WTC11 (cell line): ENCODE measurements around the gene GSTA3. TPM values are rescaled to one million over a fixed set of nuclear protein-coding genes. Genes with fewer than 3 reads are reported as not detected.
"Not testable (repeated sequence)": the region's sequence is repeated elsewhere in the genome, so short reads cannot be mapped to it uniquely, and the experiment has no call there.

Experiments used
- ATAC-seq: fragments of 200-7000 bp; cut with Tn5 transposase; 2 replicates; pipeline ENCODE4 v1.10.0; 2021; ENCODE audit warnings: mild to moderate bottlenecking, moderate library complexity
- CTCF ChIA-PET: fragments of 300-600 bp; sonication (Branson Sonifier 250); formaldehyde crosslinking; loops from one replicate; lab custom pipeline; 2021; ENCODE audit warnings: antibody characterized with exemption; lab: Charles Lee
- POLR2A ChIA-PET: fragments of 350-600 bp; sonication (Branson Sonifier 250); formaldehyde crosslinking; loops from one replicate; lab custom pipeline; 2021; ENCODE audit warnings: antibody characterized with exemption; lab: Charles Lee
- DNase-seq: peaks from one replicate; pipeline ENCODE4 v3.0.0; 2021; ENCODE audit warnings: low spot score
- H3K27ac Mint-ChIP-seq: 2 replicates; pipeline ENCODE4 v1.8.0; 2021; ENCODE audit warnings: mixed read lengths
- H3K27me3 Mint-ChIP-seq: 2 replicates; pipeline ENCODE4 v1.8.0; 2021; ENCODE audit warnings: low read depth, mild to moderate bottlenecking, moderate library complexity, mixed read lengths
- H3K36me3 Mint-ChIP-seq: 2 replicates; pipeline ENCODE4 v1.8.0; 2021; ENCODE audit warnings: mixed read lengths
- H3K4me1 Mint-ChIP-seq: 2 replicates; pipeline ENCODE4 v1.8.0; 2022; ENCODE audit warnings: mixed read lengths
- H3K4me3 Mint-ChIP-seq: 2 replicates; pipeline ENCODE4 v1.8.0; 2021; ENCODE audit warnings: mild to moderate bottlenecking, moderate library complexity, mixed read lengths
- H3K9me3 Mint-ChIP-seq: 2 replicates; pipeline ENCODE4 v1.8.0; 2021; ENCODE audit warnings: mixed read lengths
- CBFB ChIP-seq: sonication (generic); formaldehyde crosslinking; IDR thresholded peaks from 2 replicates; pipeline ENCODE4 v1.8.1; 2022; ENCODE audit warnings: mild to moderate bottlenecking, low read depth, missing genetic modification reagents
- CDX4 ChIP-seq: fragments of 250-450 bp; sonication (Bioruptor Pico); IDR thresholded peaks from 2 replicates; pipeline ENCODE4 v1.9.0; 2021; ENCODE audit warnings: moderate library complexity, mild to moderate bottlenecking, inconsistent platforms, borderline replicate concordance
- E2F1 ChIP-seq: sonication (generic); formaldehyde crosslinking; IDR thresholded peaks from 2 replicates; pipeline ENCODE4 v1.8.0; 2022; ENCODE audit warnings: mild to moderate bottlenecking, missing genetic modification reagents
- ELF4 ChIP-seq: sonication (generic); formaldehyde crosslinking; IDR thresholded peaks from 2 replicates; pipeline ENCODE4 v1.8.1; 2022; ENCODE audit warnings: low read depth, mild to moderate bottlenecking, moderate library complexity, missing genetic modification reagents
- ERG ChIP-seq: fragments of 250-450 bp; sonication (Bioruptor Pico); IDR thresholded peaks from 2 replicates; pipeline ENCODE4 v1.8.0; 2021; ENCODE audit warnings: mild to moderate bottlenecking
- ESRRA ChIP-seq: sonication (generic); formaldehyde crosslinking; IDR thresholded peaks from 2 replicates; pipeline ENCODE4 v1.8.1; 2022; ENCODE audit warnings: mild to moderate bottlenecking, missing genetic modification reagents, borderline replicate concordance
- GRHL2 ChIP-seq: fragments of 250-450 bp; sonication (Bioruptor Pico); IDR thresholded peaks from 2 replicates; pipeline ENCODE4 v1.8.0; 2022; ENCODE audit warnings: mild to moderate bottlenecking, moderate library complexity; ENCODE audit not compliant: insufficient replicate concordance, severe bottlenecking
- HMGXB4 ChIP-seq: sonication (generic); formaldehyde crosslinking; IDR thresholded peaks from 2 replicates; pipeline ENCODE4 v1.8.1; 2023; ENCODE audit warnings: mild to moderate bottlenecking, moderate library complexity, missing genetic modification reagents
- JUN ChIP-seq: sonication (generic); formaldehyde crosslinking; IDR thresholded peaks from 2 replicates; pipeline ENCODE4 v1.8.0; 2023; ENCODE audit warnings: mild to moderate bottlenecking, missing genetic modification reagents
- MAX ChIP-seq: sonication (generic); formaldehyde crosslinking; IDR thresholded peaks from 2 replicates; pipeline ENCODE4 v1.8.0; 2022; ENCODE audit warnings: mild to moderate bottlenecking, missing genetic modification reagents
- NR2C2 ChIP-seq: sonication (generic); formaldehyde crosslinking; IDR thresholded peaks from 2 replicates; pipeline ENCODE4 v1.8.0; 2022; ENCODE audit warnings: mild to moderate bottlenecking, missing genetic modification reagents
- RORB ChIP-seq: fragments of 250-450 bp; sonication (Bioruptor Pico); IDR thresholded peaks from 2 replicates; pipeline ENCODE4 v1.9.0; 2021; ENCODE audit warnings: mild to moderate bottlenecking
- TEAD1 ChIP-seq: sonication (generic); formaldehyde crosslinking; IDR thresholded peaks from 2 replicates; pipeline ENCODE4 v1.8.0; 2022; ENCODE audit warnings: mild to moderate bottlenecking, missing genetic modification reagents
- USF1 ChIP-seq: sonication (generic); formaldehyde crosslinking; IDR thresholded peaks from 2 replicates; pipeline ENCODE4 v1.8.0; 2022; ENCODE audit warnings: mild to moderate bottlenecking, missing genetic modification reagents
- USF2 ChIP-seq: sonication (generic); formaldehyde crosslinking; IDR thresholded peaks from 2 replicates; pipeline ENCODE4 v1.8.1; 2023; ENCODE audit warnings: mild to moderate bottlenecking, missing genetic modification reagents, moderate library complexity
- ZNF138 ChIP-seq: sonication (generic); formaldehyde crosslinking; conservative IDR thresholded peaks from 2 replicates; pipeline ENCODE4 v1.8.1; 2022; ENCODE audit warnings: mild to moderate bottlenecking, moderate library complexity, missing genetic modification reagents
- ZNF219 ChIP-seq: sonication (generic); formaldehyde crosslinking; IDR thresholded peaks from 2 replicates; pipeline ENCODE4 v1.8.0; 2023; ENCODE audit warnings: missing genetic modification reagents, mild to moderate bottlenecking, borderline replicate concordance
- total RNA-seq: library from RNA; stranded (reverse); gene quantifications from 3 replicates; pipeline ENCODE4 v1.2.3, GENCODE V29; 2021

The GSTA3 gene
- total RNA-seq, 1 experiment from 2014 or later = not detected

GRCh38 chr6:52900536-52900935 lies 9.0 kb downstream of the GSTA3 start:
- H3K4me3 Mint-ChIP-seq = no peak overlapping the region
- TF ChIP-seq MAX (CRISPR knock-in tag) (no peak), GRHL2 (CRISPR knock-in tag) (no peak), ERG (CRISPR knock-in tag) (no peak), ELF4 (CRISPR knock-in tag) (no peak), USF1 (CRISPR knock-in tag) (no peak), ESRRA (CRISPR knock-in tag) (no peak), HMGXB4 (CRISPR knock-in tag) (no peak), CDX4 (CRISPR knock-in tag) (no peak), NR2C2 (CRISPR knock-in tag) (no peak), TEAD1 (CRISPR knock-in tag) (no peak), CBFB (CRISPR knock-in tag) (no peak), E2F1 (CRISPR knock-in tag) (no peak), JUN (no peak), USF2 (no peak), ZNF138 (CRISPR knock-in tag) (no peak), ZNF219 (no peak), RORB (no peak)
- ATAC-seq = no peak
- H3K4me1 Mint-ChIP-seq = peaks cover 8% of the 10 kb centered on the region
- POLR2A ChIA-PET = no interaction called here
- CTCF ChIA-PET = no interaction called here
- peaks cover 5% of the 10 kb centered on the region; the same call in 1 of the 2 replicates for H3K27me3 Mint-ChIP-seq
- H3K9me3 Mint-ChIP-seq = peaks cover 13% of the 10 kb centered on the region
- H3K36me3 Mint-ChIP-seq = peaks cover 5% of the 10 kb centered on the region; the same call in 1 of the 2 replicates
- no peak overlapping the region for H3K27ac Mint-ChIP-seq
- DNase-seq = no peak

GRCh38 chr6:52895790-52896189 lies 13.7 kb downstream of the GSTA3 start:
- CTCF ChIA-PET = interaction anchor here (1.3 kb wide), 1 partner anchor 13 kb away, joined by 3 read pairs; no protein-coding TSS in a partner anchor
- H3K4me3 Mint-ChIP-seq, H3K27me3 Mint-ChIP-seq, H3K36me3 Mint-ChIP-seq, H3K27ac Mint-ChIP-seq, DNase-seq, POLR2A ChIA-PET: not testable (repeated sequence)
- ATAC-seq = peak; percentile 63
- Mint-ChIP-seq H3K9me3 (peaks cover 13% of the 10 kb centered on the region), H3K4me1 (peaks cover 11% of the 10 kb centered on the region)
